ENCODE measurements around the gene AKR1C2. TPM values are rescaled to one million over a fixed set of nuclear protein-coding genes. Genes with fewer than 3 reads are reported as not detected.

AKR1C2 gene
- total and polyA plus RNA-seq, 4 experiments from 2014 or later: not detected

- Mint-ChIP-seq H3K36me3 (no peaks in the 10 kb centered on the region), H3K4me1 (peaks cover 2 to 9% (median 6%) of the 10 kb centered on the region in 4 donors), H3K27me3 (peaks cover 0 to 1% of the 10 kb centered on the region in 2 donors), H3K27ac (no peak overlapping the region), H3K4me3 (no peak overlapping the region), H3K9me3 (no peaks in the 10 kb centered on the region)
- DNase-seq: no peak
- POLR2A ChIA-PET (ENCODE audit: partially characterized antibody): no interaction called here
- Histone ChIP-seq H3K27ac (ENCODE audit: low read depth, low read length) (no peak overlapping the region), H3K9me3 (ENCODE audit: control insufficient read depth in 1 of 2, low read length in 2 of 2) (no peaks in the 10 kb centered on the region), H3K36me3 (ENCODE audit: insufficient read depth, low read length) (no peaks in the 10 kb centered on the region), H3K27me3 (ENCODE audit: insufficient read depth, low read length) (no peaks in the 10 kb centered on the region), H3K4me1 (ENCODE audit: insufficient read depth, low read length) (no peaks in the 10 kb centered on the region), H3K4me3 (ENCODE audit: low read length in 2 of 2) (no peak overlapping the region)
- intact Hi-C loops (cut with micrococcal nuclease): no loop called here
- CTCF ChIA-PET (ENCODE audit: partially characterized antibody): no interaction called here
Measured at GRCh38 chr10:5042922-5043321, 39.3 kb upstream of the AKR1C2 start.

DNA sequence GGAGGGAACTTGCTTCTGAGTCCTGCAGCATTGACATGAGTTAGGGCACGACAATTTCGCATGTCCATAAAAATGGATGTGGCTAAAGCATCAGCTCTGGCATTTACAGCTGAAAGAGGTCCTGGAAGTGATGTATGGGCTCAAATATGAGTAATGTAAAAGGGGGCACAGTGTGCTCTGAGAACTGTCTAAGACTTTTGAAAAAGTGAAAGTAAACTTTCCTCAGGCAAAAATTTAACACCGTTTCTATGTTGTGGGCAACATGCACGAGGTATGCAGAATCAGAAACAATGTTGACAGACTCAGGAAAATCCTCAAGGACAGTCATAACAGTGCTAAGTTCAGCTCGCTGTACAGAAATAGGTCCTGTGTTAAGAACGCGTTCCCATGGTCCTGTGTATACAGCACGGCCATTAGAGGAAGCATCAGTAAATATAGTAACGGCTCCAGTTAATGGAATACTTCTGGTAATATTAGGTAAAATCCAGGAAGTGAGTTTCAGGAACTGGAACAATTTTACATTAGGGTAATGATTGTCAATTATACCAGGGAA is 37.9 kb upstream of the AKR1C2 start:
- Histone ChIP-seq H3K36me3 (ENCODE audit: insufficient read depth, low read length) (no peaks in the 10 kb centered on the region), H3K27ac (ENCODE audit: low read depth, low read length) (no peak overlapping the region), H3K27me3 (ENCODE audit: insufficient read depth, low read length) (no peaks in the 10 kb centered on the region), H3K9me3 (ENCODE audit: control insufficient read depth in 1 of 2, low read length in 2 of 2) (no peaks in the 10 kb centered on the region), H3K4me3 (ENCODE audit: low read length in 2 of 2) (no peak overlapping the region), H3K4me1 (ENCODE audit: insufficient read depth, low read length) (no peaks in the 10 kb centered on the region)
- Mint-ChIP-seq H3K27me3 (peaks cover 1 to 4% of the 10 kb centered on the region in 2 donors), H3K9me3 (no peaks in the 10 kb centered on the region), H3K27ac (no peak overlapping the region), H3K36me3 (no peaks in the 10 kb centered on the region), H3K4me1 (peaks cover 2 to 9% (median 6%) of the 10 kb centered on the region in 4 donors), H3K4me3 (peak overlapping the region in 1 of 8 donors; percentile 8)
- ChIA-PET POLR2A (ENCODE audit: partially characterized antibody) (no interaction called here), CTCF (ENCODE audit: partially characterized antibody) (no interaction called here)
- no peak for DNase-seq
- intact Hi-C loops (cut with micrococcal nuclease): no loop called here

- Mint-ChIP-seq H3K27ac (no peak overlapping the region), H3K36me3 (no peaks in the 10 kb centered on the region), H3K4me1 (peaks cover 2 to 9% (median 6%) of the 10 kb centered on the region in 4 donors), H3K27me3 (peaks cover 1 to 4% of the 10 kb centered on the region in 2 donors), H3K9me3 (peaks cover 0 to 5% (median 1%) of the 10 kb centered on the region in 8 donors), H3K4me3 (peak overlapping the region in 2 of 8 donors; percentile 0 to 8)
- no peak overlapping the region for H3K27ac ChIP-seq (ENCODE audit: low read depth, low read length)
- intact Hi-C loops (cut with micrococcal nuclease): no loop called here
- DNase-seq: no peak
- ChIA-PET CTCF (ENCODE audit: partially characterized antibody) (no interaction called here), POLR2A (ENCODE audit: partially characterized antibody) (no interaction called here)
- H3K27me3 ChIP-seq (ENCODE audit: insufficient read depth, low read length): no peaks in the 10 kb centered on the region
- H3K36me3 ChIP-seq (ENCODE audit: insufficient read depth, low read length): no peaks in the 10 kb centered on the region
- no peaks in the 10 kb centered on the region for H3K9me3 ChIP-seq (ENCODE audit: control insufficient read depth in 1 of 2, low read length in 2 of 2)
- H3K4me3 ChIP-seq (ENCODE audit: low read length in 2 of 2): no peak overlapping the region
- no peaks in the 10 kb centered on the region for H3K4me1 ChIP-seq (ENCODE audit: insufficient read depth, low read length)
Measured at GRCh38 chr10:5040781-5041470, 37.3 kb upstream of the AKR1C2 start.

- peaks cover 2 to 9% (median 6%) of the 10 kb centered on the region in 4 donors for H3K4me1 Mint-ChIP-seq
- peaks cover 5 to 13% (median 8%) of the 10 kb centered on the region in 8 donors for H3K9me3 Mint-ChIP-seq
- Histone ChIP-seq H3K4me3 (ENCODE audit: low read length in 2 of 2) (no peak overlapping the region), H3K36me3 (ENCODE audit: insufficient read depth, low read length) (no peaks in the 10 kb centered on the region), H3K9me3 (ENCODE audit: control insufficient read depth in 1 of 2, low read length in 2 of 2) (peaks cover 0 to 4% of the 10 kb centered on the region in 2 donors), H3K27ac (ENCODE audit: low read depth, low read length) (no peak overlapping the region), H3K27me3 (ENCODE audit: insufficient read depth, low read length) (no peaks in the 10 kb centered on the region), H3K4me1 (ENCODE audit: insufficient read depth, low read length) (no peaks in the 10 kb centered on the region)
- H3K4me3 Mint-ChIP-seq: no peak overlapping the region
- ChIA-PET CTCF (ENCODE audit: partially characterized antibody) (no interaction called here), POLR2A (ENCODE audit: partially characterized antibody) (no interaction called here)
- peaks cover 1 to 4% of the 10 kb centered on the region in 2 donors for H3K27me3 Mint-ChIP-seq
- no peaks in the 10 kb centered on the region for H3K36me3 Mint-ChIP-seq
- H3K27ac Mint-ChIP-seq: no peak overlapping the region
- intact Hi-C loops (cut with micrococcal nuclease): no loop called here
- DNase-seq: no peak
Measured at GRCh38 chr10:5040010-5040673, 36.5 kb upstream of the AKR1C2 start.

DNA sequence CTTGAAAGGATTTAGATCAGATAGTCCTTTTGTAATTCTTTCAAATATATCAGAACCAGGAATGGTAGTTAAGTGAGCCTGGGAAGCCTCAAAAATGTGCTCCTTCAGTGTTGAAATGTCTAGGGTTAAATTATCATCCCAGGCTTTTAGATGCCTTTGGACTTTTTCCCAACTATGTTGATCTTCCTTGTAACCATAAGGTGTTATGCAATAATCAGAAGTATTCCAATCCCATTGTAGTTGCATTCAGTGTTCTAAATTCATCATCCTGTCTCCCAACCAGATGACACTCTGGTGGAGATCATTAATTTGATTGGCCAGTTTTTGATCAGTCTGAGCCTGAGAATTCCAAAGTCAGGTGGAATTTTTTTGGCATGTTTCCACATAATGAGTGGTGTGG is 35.1 kb upstream of the AKR1C2 start:
- DNase-seq: no peak
- Histone ChIP-seq H3K36me3 (ENCODE audit: insufficient read depth, low read length) (no peaks in the 10 kb centered on the region), H3K4me3 (ENCODE audit: low read length in 2 of 2) (no peak overlapping the region), H3K9me3 (ENCODE audit: control insufficient read depth in 1 of 2, low read length in 2 of 2) (peaks cover 0 to 6% of the 10 kb centered on the region in 2 donors), H3K27ac (ENCODE audit: low read depth, low read length) (no peak overlapping the region), H3K4me1 (ENCODE audit: insufficient read depth, low read length) (no peaks in the 10 kb centered on the region), H3K27me3 (ENCODE audit: insufficient read depth, low read length) (no peaks in the 10 kb centered on the region)
- H3K4me1 Mint-ChIP-seq: peaks cover 2 to 9% (median 6%) of the 10 kb centered on the region in 4 donors
- intact Hi-C loops (cut with micrococcal nuclease): no loop called here
- ChIA-PET CTCF (ENCODE audit: partially characterized antibody) (no interaction called here), POLR2A (ENCODE audit: partially characterized antibody) (no interaction called here)
- H3K27me3 Mint-ChIP-seq: peaks cover 3 to 6% of the 10 kb centered on the region in 2 donors
- H3K4me3 Mint-ChIP-seq: no peak overlapping the region
- H3K36me3 Mint-ChIP-seq: peaks cover under 1 to 2% of the 10 kb centered on the region in 2 donors
- H3K27ac Mint-ChIP-seq: no peak overlapping the region
- H3K9me3 Mint-ChIP-seq: peaks cover 6 to 27% (median 19%) of the 10 kb centered on the region in 8 donors

DNA sequence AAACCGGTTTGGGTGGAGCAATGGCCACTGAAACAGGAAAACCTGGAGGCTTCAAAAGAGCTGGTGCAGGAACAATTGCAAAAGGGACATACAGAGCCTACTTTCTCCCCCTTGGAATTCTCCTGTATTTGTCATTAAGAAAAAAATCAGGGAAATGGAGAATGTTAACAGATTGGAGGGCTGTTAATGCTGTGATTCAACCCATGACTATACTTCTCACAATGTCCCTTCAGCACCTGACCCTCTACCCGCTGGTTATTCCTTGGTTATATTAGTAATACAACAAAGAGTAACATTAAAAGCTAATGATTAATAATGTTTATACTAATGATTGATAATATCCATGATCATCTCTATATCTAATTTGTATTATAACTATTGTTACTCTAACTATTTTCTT is 34.4 kb upstream of the AKR1C2 start:
- Histone ChIP-seq H3K4me3 (ENCODE audit: low read length in 2 of 2) (no peak overlapping the region), H3K27ac (ENCODE audit: low read depth, low read length) (no peak overlapping the region), H3K9me3 (ENCODE audit: control insufficient read depth in 1 of 2, low read length in 2 of 2) (peaks cover 0 to 6% of the 10 kb centered on the region in 2 donors), H3K27me3 (ENCODE audit: insufficient read depth, low read length) (no peaks in the 10 kb centered on the region), H3K36me3 (ENCODE audit: insufficient read depth, low read length) (no peaks in the 10 kb centered on the region), H3K4me1 (ENCODE audit: insufficient read depth, low read length) (no peaks in the 10 kb centered on the region)
- Mint-ChIP-seq H3K27me3 (peaks cover 3 to 7% of the 10 kb centered on the region in 2 donors), H3K4me1 (peaks cover 2 to 9% (median 6%) of the 10 kb centered on the region in 4 donors), H3K27ac (no peak overlapping the region), H3K9me3 (peaks cover 6 to 33% (median 24%) of the 10 kb centered on the region in 8 donors), H3K4me3 (no peak overlapping the region), H3K36me3 (peaks cover 1 to 3% of the 10 kb centered on the region in 2 donors)
- DNase-seq: no peak
- intact Hi-C loops (cut with micrococcal nuclease): no loop called here
- ChIA-PET POLR2A (ENCODE audit: partially characterized antibody) (no interaction called here), CTCF (ENCODE audit: partially characterized antibody) (no interaction called here)

DNA sequence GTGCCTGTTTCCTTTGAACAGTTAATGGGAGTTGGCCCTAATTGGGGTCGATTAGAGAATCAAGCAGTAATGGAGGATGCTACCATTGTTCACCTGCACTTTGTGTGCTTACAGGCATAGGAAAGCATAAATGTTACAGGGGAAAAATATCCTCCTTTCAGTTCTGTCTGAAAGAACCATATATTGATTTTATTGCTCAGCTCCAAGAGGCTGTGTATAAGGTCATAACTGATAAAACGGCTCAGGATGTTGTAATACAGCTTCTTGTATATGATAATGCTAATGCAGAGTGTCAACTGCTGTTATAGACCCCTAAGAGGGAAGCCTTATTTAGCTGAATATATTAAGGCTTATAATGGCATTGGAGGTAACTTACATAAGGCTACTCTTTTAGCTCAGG is 32.9 kb upstream of the AKR1C2 start:
- CTCF ChIA-PET (ENCODE audit: partially characterized antibody): no interaction called here
- no peaks in the 10 kb centered on the region for H3K27me3 ChIP-seq (ENCODE audit: insufficient read depth, low read length)
- peaks cover 0 to 7% of the 10 kb centered on the region in 2 donors for H3K9me3 ChIP-seq (ENCODE audit: control insufficient read depth in 1 of 2, low read length in 2 of 2)
- no peak overlapping the region for H3K27ac Mint-ChIP-seq
- H3K4me3 ChIP-seq (ENCODE audit: low read length in 2 of 2): no peak overlapping the region
- no peaks in the 10 kb centered on the region for H3K4me1 ChIP-seq (ENCODE audit: insufficient read depth, low read length)
- peaks cover 3 to 7% of the 10 kb centered on the region in 2 donors for H3K27me3 Mint-ChIP-seq
- no peaks in the 10 kb centered on the region for H3K36me3 ChIP-seq (ENCODE audit: insufficient read depth, low read length)
- H3K4me3 Mint-ChIP-seq: no peak overlapping the region
- peaks cover 6 to 39% (median 26%) of the 10 kb centered on the region in 8 donors for H3K9me3 Mint-ChIP-seq
- DNase-seq: no peak
- intact Hi-C loops (cut with micrococcal nuclease): no loop called here
- peaks cover 1 to 3% of the 10 kb centered on the region in 2 donors for H3K36me3 Mint-ChIP-seq
- no peak overlapping the region for H3K27ac ChIP-seq (ENCODE audit: low read depth, low read length)
- peaks cover 2 to 7% (median 6%) of the 10 kb centered on the region in 4 donors for H3K4me1 Mint-ChIP-seq
- POLR2A ChIA-PET (ENCODE audit: partially characterized antibody): no interaction called here
